Measurements from ENCODE around the gene SNX9.
"Not testable (repeated sequence)": the region's sequence is repeated elsewhere in the genome, so short reads cannot be mapped to it uniquely, and the experiment has no call there.

The SNX9 gene

DNA sequence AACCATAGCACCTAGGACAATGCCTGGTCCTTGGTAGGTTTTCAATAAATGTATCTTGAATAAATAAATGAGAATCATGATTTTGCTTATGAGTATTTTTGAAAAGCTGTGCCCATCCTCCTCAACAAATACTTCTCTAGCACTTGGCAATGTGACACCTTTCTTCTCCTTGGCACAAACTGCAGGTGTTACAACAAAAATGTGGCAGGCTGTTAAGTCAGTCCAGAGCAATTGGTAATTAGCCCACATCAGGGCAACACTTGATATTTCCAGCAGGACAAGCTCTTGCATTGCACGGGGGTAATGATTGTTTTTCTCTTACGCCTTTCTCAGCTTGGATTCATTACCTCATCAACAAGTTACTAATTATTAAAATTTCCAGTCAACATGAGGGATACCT is 31.6 kb upstream of the SNX9 start:
- H3K27me3 Mint-ChIP-seq, result no peaks in the 10 kb centered on the region
- no peak overlapping the region for H3K27ac Mint-ChIP-seq
- no peaks in the 10 kb centered on the region for H3K4me1 Mint-ChIP-seq
- H3K9me3 Mint-ChIP-seq, result no peaks in the 10 kb centered on the region
- no peak for ATAC-seq
- no peak overlapping the region for H3K4me3 Mint-ChIP-seq
- no peaks in the 10 kb centered on the region for H3K36me3 Mint-ChIP-seq

DNA sequence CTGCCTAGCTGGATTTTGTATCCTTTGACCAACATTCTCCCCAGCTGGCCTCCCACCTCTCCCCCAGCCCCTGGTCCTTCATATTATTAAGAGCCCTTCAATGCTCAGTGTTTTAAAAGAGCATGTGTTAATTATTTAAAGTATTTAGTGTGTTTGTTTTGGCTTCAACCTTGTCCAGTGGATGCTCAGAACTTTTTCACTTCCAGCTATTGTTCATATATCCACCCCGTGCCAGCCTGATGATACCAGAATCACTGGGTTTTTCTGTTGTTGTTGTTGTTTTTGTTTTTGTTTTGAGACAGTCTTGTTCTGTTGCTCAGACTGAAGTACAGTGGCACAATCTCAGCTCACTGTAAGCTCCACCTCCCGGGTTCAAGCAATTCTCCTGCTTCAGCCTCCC is 30.4 kb upstream of the SNX9 start:
- Mint-ChIP-seq H3K36me3 (no peaks in the 10 kb centered on the region), H3K4me3 (no peak overlapping the region), H3K9me3 (no peaks in the 10 kb centered on the region), H3K27me3 (no peaks in the 10 kb centered on the region), H3K27ac (no peak overlapping the region), H3K4me1 (peaks cover 1% of the 10 kb centered on the region)
- no peak for ATAC-seq

DNA sequence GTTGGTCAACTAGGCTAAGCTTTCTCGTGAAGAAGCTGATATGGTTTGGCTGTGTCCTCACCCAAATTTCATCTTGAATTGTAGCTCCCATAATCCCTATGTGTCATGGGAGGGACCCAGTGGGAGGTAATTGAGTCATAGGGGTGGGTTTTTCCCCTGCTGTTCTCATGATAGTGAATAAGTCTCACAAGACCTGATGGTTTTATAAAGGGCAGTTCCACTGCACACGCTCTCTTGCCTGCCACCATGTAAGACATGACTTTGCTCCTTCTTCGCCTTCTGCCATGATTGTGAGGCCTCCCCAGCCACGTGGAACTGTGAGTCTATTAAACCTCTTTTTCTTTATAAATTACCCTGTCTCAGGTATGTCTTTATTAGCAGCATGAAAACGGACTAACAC is 29.0 kb upstream of the SNX9 start:
- H3K27me3 Mint-ChIP-seq, ATAC-seq, H3K27ac Mint-ChIP-seq: not testable (repeated sequence)

DNA sequence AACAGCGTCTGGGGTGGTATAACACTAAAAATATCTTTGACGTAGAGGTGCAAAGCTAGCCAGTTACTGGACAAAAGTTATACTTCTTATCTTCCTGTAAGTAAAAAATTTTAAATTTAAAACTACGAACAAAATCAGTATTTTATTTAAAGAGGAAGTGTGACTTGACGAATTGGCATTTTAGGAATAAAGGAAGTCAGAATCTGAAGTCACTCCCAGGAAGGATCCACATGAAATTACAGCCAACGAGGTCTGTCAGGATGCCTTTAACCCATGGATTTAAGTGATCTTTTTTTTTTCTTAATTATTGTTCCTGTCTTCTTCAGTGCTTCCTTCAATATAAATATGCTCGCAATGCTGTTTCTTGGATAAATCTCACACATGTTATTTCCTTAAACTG is 27.2 kb upstream of the SNX9 start:
- Mint-ChIP-seq H3K4me1 (peaks cover 27% of the 10 kb centered on the region), H3K27me3 (no peaks in the 10 kb centered on the region), H3K4me3 (no peak overlapping the region), H3K27ac (no peak overlapping the region), H3K36me3 (peaks cover 13% of the 10 kb centered on the region), H3K9me3 (peaks cover 5% of the 10 kb centered on the region)
- no peak for ATAC-seq

More for the DNA sequence above, 29.0 kb upstream of the SNX9 start:
- peaks cover 11% of the 10 kb centered on the region for H3K36me3 Mint-ChIP-seq
- not testable (repeated sequence) for H3K4me3 Mint-ChIP-seq, H3K9me3 Mint-ChIP-seq
- peaks cover 15% of the 10 kb centered on the region for H3K4me1 Mint-ChIP-seq

DNA sequence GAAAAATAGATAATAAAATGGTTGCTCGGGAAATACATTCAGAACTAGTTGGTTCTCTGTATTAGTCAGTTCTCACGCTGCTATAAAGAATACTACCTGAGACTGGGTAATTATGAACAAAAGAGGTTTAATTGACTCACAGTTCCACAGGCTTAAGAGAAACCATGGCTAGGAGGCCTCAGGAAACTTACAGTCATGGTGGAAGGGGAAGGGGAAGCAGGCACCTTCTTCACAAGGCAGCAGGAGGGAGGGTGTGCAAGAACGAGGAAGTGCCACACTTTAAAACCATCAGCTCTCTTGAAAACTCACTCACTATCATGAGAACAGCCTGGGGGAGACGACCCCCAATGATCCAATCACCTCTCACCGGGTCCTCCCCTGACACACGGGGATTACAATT is 24.2 kb upstream of the SNX9 start:
- H3K9me3 Mint-ChIP-seq, result peaks cover 5% of the 10 kb centered on the region
- peaks cover 32% of the 10 kb centered on the region for H3K4me1 Mint-ChIP-seq
- ATAC-seq, result no peak
- H3K36me3 Mint-ChIP-seq, result peaks cover 13% of the 10 kb centered on the region
- no peaks in the 10 kb centered on the region for H3K27me3 Mint-ChIP-seq
- no peak overlapping the region for H3K4me3 Mint-ChIP-seq
- H3K27ac Mint-ChIP-seq, result peak overlapping the region; percentile 44

DNA sequence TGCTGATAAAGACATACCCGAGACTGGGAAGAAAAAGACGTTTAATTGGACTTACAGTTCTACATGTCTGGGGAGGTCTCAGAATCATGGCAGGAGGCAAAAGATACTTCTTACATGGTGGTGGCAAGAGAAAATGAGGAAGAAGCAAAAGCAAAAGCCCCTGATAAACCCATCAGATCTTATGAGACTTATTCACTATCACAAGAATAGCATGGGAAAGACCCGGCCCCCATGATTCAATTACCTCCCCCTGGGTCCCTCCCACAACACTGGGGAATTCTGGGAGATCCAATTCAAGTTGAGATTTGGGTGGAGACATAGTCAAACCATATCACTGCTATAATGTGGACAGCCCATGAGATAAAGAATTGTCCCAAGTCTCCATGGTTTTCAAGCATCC is 23.5 kb upstream of the SNX9 start:
- H3K4me1 Mint-ChIP-seq, result peaks cover 38% of the 10 kb centered on the region
- H3K36me3 Mint-ChIP-seq, result peaks cover 13% of the 10 kb centered on the region
- H3K27ac Mint-ChIP-seq, result peak overlapping the region; percentile 44
- H3K9me3 Mint-ChIP-seq, ATAC-seq, H3K27me3 Mint-ChIP-seq, H3K4me3 Mint-ChIP-seq: not testable (repeated sequence)

DNA sequence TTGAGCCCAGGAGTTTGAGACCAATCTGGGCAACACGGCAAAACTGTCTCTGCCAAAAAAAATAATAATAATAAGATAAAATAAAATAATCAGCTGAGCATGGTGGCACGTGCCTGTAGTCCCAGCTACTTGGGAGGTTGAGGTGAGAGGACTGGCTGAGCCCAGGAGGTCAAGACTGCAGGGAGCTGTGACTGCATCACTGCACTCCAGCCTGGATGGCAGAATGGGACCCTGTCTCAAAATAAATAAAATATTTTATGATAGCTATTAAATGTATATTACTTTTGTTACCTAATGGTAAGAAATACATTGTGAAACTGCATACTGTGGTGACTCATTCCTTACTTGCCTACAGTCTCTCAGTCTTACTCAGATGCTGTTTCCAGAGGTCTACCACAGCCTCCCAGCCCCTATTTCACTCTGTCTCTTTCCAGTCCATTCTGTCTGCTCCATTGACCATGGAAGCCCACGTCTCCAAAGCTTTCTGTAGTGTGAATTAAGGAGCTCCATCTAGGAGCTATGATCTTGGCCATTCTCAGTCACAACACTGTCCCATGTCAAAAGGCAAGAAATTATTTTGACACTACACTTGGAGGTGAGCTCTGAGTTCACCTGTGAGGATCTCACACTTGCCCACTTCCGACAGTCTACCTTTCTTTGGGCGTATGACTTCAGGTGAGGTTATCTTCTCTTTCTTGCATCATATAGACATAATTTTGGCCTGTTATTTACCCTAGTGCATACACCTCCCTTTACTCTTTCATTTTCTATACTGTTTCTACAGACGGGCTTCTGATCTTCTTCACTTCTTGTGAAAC is 22.4 kb upstream of the SNX9 start:
- H3K27me3 Mint-ChIP-seq, result no peaks in the 10 kb centered on the region
- H3K4me3 Mint-ChIP-seq, result no peak overlapping the region
- peaks cover 5% of the 10 kb centered on the region for H3K9me3 Mint-ChIP-seq
- peaks cover 13% of the 10 kb centered on the region for H3K36me3 Mint-ChIP-seq
- peak; percentile 97 for ATAC-seq
- H3K4me1 Mint-ChIP-seq, result peaks cover 45% of the 10 kb centered on the region
- H3K27ac Mint-ChIP-seq, result peak overlapping the region; percentile 62

DNA sequence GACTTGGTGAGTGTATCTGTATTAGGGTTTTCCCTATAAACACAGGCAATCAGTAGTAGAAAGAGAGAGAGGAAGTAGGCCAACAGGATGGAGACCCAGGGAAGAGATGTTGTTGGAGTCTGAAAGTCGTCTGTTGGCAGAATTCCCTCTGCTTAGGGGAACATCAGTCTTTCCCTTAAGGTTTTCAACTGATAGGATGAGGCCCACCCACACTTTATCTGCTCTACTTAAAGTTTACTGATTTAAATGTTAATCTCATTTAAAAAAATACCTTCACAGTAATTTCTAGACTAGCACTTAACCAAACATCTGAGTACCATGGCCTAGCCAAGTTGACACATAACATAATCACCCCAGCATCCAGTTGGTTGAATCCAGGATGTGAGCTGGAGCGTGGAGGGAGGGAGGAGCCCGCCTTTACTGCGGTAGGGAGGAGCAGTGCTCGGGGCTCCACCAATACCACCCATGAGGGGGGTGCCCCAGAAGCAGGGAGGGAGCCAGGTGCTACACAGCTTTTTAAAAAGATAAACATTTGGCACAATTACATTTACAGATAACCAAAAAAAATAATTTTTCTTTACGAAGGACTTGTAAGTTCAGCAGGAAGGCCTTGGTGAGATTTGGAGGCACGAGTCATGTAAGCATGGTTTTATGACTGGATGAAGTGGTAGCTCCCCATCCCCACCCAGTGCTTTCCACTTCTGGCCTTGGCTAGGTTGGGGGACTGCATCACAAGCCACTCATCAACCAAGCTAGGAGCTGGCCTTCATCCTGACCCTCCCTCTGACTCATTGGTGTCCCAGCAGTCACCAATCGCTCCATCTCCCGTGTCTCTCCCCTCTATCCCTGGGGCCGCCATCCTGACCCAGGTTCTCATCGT is 18.4 kb upstream of the SNX9 start:
- H3K27ac Mint-ChIP-seq, result no peak overlapping the region

DNA sequence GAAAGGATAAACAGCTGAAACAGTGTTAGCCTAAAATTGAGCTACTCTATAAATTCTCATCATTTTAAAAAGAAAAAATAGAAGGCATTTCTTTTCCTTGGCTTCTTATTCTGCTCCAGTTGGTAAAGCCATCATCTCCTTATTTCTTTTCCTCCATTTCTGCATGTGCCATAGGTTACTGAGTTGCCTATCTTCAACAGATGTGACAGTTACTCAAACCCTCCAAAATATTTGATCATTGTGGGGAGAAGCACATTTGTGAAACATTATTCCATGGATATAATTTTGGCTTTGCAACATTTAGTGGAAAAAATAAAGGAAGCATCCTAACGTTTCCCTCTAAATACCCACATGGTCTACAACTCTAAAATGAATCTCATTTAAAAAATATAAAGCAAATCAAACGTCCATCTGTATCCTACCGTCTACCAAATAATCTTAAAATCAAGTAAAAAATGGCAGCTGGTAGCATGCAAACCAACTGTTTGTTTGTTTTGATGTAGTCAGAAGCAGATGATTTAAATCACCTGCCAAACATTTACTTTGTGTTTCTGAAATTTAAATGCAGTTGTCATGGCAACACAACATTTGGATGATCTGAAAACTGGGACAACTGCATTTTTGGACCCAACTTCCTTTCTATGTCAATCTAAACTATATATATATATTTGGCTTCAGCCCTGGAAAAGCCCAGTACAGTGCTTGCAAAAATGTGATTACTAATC is 16.8 kb upstream of the SNX9 start:
- no peak overlapping the region for H3K4me3 Mint-ChIP-seq
- H3K27me3 Mint-ChIP-seq, result no peaks in the 10 kb centered on the region
- peaks cover 4% of the 10 kb centered on the region for H3K36me3 Mint-ChIP-seq
- no peak for ATAC-seq
- peaks cover 13% of the 10 kb centered on the region for H3K4me1 Mint-ChIP-seq
- H3K9me3 Mint-ChIP-seq, result peaks cover 9% of the 10 kb centered on the region
- no peak overlapping the region for H3K27ac Mint-ChIP-seq

More for the DNA sequence above, 18.4 kb upstream of the SNX9 start:
- H3K4me3 Mint-ChIP-seq, result no peak overlapping the region
- ATAC-seq, result peak; percentile 37
- peaks cover 4% of the 10 kb centered on the region for H3K36me3 Mint-ChIP-seq
- peaks cover 7% of the 10 kb centered on the region for H3K9me3 Mint-ChIP-seq
- H3K27me3 Mint-ChIP-seq, result no peaks in the 10 kb centered on the region
- peaks cover 24% of the 10 kb centered on the region for H3K4me1 Mint-ChIP-seq

DNA sequence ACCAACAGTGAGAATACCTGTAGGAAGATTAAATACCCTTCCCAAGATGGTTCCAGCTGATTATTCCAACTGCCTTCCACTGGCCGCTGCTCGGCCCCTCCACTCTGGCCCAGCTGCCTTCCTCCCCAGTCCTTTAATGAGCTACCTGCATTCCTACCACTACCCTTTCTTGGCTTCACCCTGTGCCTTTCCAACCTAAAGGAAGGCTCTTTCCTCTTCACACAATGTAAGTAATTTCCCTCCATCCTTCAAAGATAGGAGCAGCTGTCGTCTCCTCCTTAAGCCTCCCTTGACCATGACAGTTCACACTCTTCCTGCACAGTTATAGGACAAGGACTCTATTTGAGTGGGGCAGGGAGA is 16.2 kb upstream of the SNX9 start:
- Mint-ChIP-seq H3K27me3 (no peaks in the 10 kb centered on the region), H3K4me1 (peaks cover 14% of the 10 kb centered on the region), H3K9me3 (peaks cover 9% of the 10 kb centered on the region), H3K27ac (no peak overlapping the region), H3K4me3 (no peak overlapping the region), H3K36me3 (peaks cover 4% of the 10 kb centered on the region)
- ATAC-seq, result no peak

DNA sequence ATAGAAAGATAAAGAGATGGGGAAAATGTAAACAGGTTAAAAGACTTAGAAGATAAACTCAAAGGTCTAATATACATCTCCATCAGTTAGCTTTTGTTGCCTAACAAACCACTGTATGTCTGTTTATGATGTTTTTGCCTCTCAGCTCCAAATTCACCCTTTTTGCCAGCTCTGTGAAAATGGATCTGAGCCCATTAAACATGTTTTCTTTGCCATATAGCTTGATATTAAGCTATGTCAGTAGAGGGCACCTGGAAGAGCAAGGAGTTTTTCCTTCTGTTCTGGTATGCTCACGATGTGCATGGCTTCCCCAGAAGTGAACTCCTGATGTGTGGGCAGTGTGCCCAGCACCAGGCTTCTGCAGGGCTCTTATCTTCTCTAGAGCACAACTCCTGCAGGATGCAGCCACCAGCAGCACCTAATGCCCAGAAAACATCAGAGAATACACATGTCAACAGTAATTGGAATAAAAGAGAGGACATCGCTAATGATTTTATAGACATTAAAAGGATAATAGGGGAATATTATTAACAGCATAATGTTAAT is 14.6 kb upstream of the SNX9 start:
- H3K27me3 Mint-ChIP-seq, result no peaks in the 10 kb centered on the region
- peaks cover 4% of the 10 kb centered on the region for H3K36me3 Mint-ChIP-seq
- no peak for ATAC-seq
- H3K27ac Mint-ChIP-seq, result no peak overlapping the region
- peaks cover 9% of the 10 kb centered on the region for H3K9me3 Mint-ChIP-seq
- H3K4me1 Mint-ChIP-seq, result peaks cover 28% of the 10 kb centered on the region
- H3K4me3 Mint-ChIP-seq, result no peak overlapping the region

DNA sequence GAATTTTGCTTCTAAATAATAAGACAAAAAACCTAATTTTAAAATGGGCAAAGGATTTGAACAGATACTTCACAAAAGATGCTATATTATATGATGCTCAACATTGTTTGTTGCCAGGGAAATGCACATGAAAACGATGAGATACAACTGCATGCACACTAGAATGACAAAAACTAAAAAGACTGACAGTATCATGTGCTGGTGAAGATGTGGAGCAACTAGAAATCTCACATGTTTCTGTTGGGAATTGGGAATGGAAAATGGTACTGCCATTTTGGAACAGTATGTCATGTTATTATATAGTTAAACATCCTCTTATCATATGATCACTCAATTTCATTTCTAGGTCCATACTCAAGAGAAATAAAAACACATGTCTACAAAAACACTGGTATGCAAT is 13.4 kb upstream of the SNX9 start:
- H3K4me3 Mint-ChIP-seq, result no peak overlapping the region
- peaks cover 27% of the 10 kb centered on the region for H3K4me1 Mint-ChIP-seq
- H3K27me3 Mint-ChIP-seq, result no peaks in the 10 kb centered on the region
- ATAC-seq, result no peak
- peaks cover 4% of the 10 kb centered on the region for H3K36me3 Mint-ChIP-seq
- peaks cover 9% of the 10 kb centered on the region for H3K9me3 Mint-ChIP-seq
- H3K27ac Mint-ChIP-seq, result no peak overlapping the region

DNA sequence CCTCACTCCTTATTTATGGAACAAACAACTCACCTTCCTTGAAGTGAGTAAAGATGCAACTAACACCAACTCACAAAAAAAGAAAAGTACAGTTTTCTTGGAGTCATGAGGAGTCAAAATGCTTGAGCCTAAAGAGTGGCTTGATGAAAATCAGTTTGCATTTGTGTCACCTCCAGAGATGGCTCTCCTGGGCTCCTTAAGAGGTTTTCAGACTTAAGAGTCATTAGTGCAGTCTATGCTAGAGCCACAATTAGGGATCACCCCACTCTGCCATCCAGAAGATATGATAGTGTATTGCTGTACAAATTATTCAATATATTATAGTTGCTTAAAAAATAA is 11.9 kb upstream of the SNX9 start:
- no peak for ATAC-seq
- H3K4me1 Mint-ChIP-seq, result peaks cover 33% of the 10 kb centered on the region
- no peak overlapping the region for H3K4me3 Mint-ChIP-seq
- no peak overlapping the region for H3K27ac Mint-ChIP-seq
- no peaks in the 10 kb centered on the region for H3K27me3 Mint-ChIP-seq
- H3K9me3 Mint-ChIP-seq, result peaks cover 9% of the 10 kb centered on the region
- peaks cover 4% of the 10 kb centered on the region for H3K36me3 Mint-ChIP-seq

DNA sequence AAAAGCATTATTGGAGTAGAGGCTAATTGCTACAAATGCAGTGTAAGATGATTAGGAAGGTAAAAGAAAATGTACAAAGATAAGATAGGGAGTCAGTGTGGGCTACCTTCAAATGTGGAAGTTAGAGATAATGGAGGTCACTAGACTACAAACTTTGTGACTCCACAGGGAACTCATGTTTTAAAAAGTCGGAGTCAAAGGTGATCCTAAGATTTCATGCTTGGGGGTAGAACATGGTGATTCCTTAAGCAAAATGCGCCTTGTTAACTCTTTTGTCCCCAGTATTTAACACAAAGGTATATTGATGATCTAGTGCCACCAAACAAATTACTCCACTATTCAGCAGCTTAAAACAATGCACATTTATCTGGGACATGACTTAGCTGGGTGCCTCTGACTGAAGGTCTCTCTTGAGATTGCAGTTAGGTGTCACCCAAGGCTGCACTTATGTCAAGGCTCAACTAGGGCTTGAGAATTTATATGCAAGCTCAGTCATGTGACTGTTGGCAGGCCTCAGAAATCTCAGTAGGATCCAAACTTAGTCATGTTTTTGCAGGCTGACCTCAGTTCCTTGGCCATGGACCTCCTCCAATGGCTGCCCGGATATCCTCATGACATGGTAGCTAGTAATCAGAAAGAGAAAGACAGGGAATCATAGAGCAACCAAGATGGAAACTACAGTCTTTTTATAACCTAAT is 11.4 kb upstream of the SNX9 start:
- no peak overlapping the region for H3K4me3 Mint-ChIP-seq
- H3K27me3 Mint-ChIP-seq, result no peaks in the 10 kb centered on the region
- H3K4me1 Mint-ChIP-seq, result peaks cover 38% of the 10 kb centered on the region
- ATAC-seq, result no peak
- no peak overlapping the region for H3K27ac Mint-ChIP-seq
- peaks cover 4% of the 10 kb centered on the region for H3K36me3 Mint-ChIP-seq
- peaks cover 9% of the 10 kb centered on the region for H3K9me3 Mint-ChIP-seq
